Measurements from ENCODE around the gene CDH6.

GRCh38 chr5:31236339-31236738, 42.9 kb downstream of the CDH6 start:
- TF ChIP-seq USF2 (IDR thresholded peaks at IDR 0.05; ENCODE audit: low read depth, low read length) (no peak), ELK1 (IDR thresholded peaks at IDR 0.05; ENCODE audit: borderline replicate concordance, low read depth, low read length) (no peak), CTCF (conservative IDR thresholded peaks at IDR 0.05; ENCODE audit: low read depth, low read length) (no peak), MAZ (IDR thresholded peaks at IDR 0.05; ENCODE audit: borderline replicate concordance, low read depth, low read length) (no peak), RAD21 (IDR thresholded peaks at IDR 0.05; ENCODE audit: low read length) (no peak), POLR2A (IDR thresholded peaks at IDR 0.05; ENCODE audit: low read depth, low read length) (no peak), RCOR1 (IDR thresholded peaks at IDR 0.05; ENCODE audit: insufficient replicate concordance, low read length) (no peak), RFX5 (IDR thresholded peaks at IDR 0.05; ENCODE audit: low read depth, low read length) (no peak), CHD1 (IDR thresholded peaks at IDR 0.05; ENCODE audit: low read depth, low read length) (no peak), CEBPB (IDR thresholded peaks at IDR 0.05; ENCODE audit: low read depth, low read length) (no peak)

Measured in IMR-90 (cell line).